Testis (tissue), 2 donors: ENCODE data around the gene ORC1.

Experiments used
- CTCF ChIP-seq, 3 experiments: fragments of 450-650 bp in 2 of 3; fragments of 200-600 bp in 1 of 3; sonication (generic) in 1 of 3; IDR thresholded peaks; one replicate each; pipeline ENCODE4 v1.5.1; 2016 to 2019; ENCODE audit warnings: antibody characterized with exemption in 3 of 3, mild to moderate bottlenecking in 2 of 3, moderate library complexity in 1 of 3
- POLR2A ChIP-seq: fragments of 450-650 bp; IDR thresholded peaks from one replicate; pipeline ENCODE4 v1.6.1; 2017; ENCODE audit warnings: antibody characterized with exemption, mild to moderate bottlenecking, moderate library complexity

GRCh38 chr1:52359676-52360594 lies 44.3 kb downstream of the ORC1 start:
- TF ChIP-seq POLR2A (no peak), CTCF (IDR thresholded peaks at IDR 0.05) (no peak)
